Fibroblast of skin of scalp (primary cell): Measurements from ENCODE around the gene SELENOM.
"Not testable (repeated sequence)": the region's sequence is repeated elsewhere in the genome, so short reads cannot be mapped to it uniquely, and the experiment has no call there.

ENCODE experiments used
- DNase-seq: peaks from one replicate; pipeline ENCODE4 v3.0.0-alpha.2; 2013

SELENOM gene

DNA sequence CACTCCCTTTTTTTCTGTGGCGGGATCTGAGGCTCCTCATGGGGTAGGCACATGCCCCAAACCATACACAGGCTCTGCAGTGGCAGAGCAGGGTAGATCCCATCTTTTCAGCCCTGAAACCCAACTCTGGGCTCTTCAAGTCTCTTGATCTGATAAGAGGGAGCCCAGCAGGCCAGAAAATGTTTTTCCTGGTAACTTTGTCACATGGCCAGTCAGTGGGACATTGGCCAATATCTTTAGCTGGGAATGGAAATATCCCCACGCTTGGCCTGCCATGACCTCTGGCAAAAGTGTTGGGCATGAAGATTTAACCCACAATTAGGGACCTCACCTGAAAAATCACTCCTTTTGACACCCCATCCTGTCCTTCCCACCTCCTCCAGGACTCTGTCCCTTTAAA is 23.5 kb upstream of the SELENOM start:
- no peak for DNase-seq

DNA sequence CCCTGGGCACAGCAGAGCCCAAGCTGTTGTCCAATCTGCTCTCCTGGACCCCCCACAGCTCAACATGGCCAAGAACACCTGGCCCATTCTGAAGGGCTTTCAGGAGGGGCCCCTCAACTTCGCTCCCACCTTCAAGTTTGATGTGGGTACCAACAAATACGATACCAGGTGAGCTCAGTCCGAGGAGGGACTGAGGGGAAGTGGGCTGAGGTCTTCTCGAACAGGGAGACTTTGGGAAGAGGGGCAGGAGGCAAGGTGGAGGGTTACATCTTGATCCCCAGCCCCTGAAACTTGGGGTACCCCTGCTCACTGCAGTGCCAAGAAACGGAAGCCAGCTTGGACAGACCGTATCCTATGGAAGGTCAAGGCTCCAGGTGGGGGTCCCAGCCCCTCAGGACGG is 20.8 kb upstream of the SELENOM start:
- no peak for DNase-seq

- no peak for DNase-seq
These were observed 19.9 kb upstream of the SELENOM start for GRCh38 chr22:31127181-31127772.

- no peak for DNase-seq
These were observed 19.5 kb upstream of the SELENOM start for GRCh38 chr22:31126869-31127175.

- DNase-seq = no peak
These were observed 18.9 kb upstream of the SELENOM start for GRCh38 chr22:31126128-31126868.

DNA sequence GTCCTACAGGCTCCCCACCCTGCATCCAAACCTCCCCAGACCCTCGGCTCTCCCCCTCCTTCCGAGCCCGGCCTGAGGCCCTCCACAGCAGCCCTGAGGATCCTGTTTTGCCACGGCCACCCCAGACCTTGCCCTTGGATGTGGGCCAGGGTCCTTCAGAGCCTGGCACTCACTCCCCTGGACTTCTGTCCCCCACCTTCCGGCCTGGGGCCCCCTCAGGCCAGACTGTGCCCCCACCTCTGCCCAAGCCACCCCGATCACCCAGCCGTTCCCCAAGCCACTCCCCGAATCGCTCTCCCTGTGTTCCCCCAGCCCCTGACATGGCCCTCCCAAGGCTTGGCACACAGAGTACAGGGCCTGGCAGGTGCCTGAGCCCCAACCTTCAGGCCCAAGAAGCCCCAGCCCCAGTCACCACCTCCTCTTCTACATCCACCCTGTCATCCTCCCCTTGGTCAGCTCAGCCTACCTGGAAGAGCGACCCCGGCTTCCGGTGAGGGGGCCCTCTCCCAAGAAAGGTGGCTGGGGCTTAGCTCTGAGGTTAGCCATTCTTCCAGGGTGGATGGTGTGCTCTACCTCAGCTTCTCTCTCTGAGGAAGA is 18.3 kb upstream of the SELENOM start:
- DNase-seq = no peak

DNA sequence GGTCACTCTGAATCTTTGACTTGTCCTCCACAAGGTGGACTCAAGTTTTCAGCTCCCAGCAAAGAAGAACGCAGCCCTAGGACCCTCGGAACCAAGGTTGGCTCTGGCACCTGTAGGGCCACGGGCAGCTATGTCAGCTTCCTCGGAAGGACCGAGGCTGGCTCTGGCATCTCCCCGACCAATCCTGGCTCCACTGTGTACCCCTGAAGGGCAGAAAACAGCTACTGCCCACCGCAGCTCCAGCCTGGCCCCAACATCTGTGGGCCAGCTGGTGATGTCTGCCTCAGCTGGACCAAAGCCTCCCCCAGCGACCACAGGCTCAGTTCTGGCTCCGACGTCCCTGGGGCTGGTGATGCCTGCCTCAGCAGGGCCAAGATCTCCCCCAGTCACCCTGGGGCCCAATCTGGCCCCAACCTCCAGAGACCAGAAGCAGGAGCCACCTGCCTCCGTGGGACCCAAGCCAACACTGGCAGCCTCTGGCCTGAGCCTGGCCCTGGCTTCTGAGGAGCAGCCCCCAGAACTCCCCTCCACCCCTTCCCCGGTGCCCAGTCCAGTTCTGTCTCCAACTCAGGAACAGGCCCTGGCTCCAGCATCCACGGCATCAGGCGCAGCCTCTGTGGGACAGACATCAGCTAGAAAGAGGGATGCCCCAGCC is 17.6 kb upstream of the SELENOM start:
- DNase-seq = no peak

DNA sequence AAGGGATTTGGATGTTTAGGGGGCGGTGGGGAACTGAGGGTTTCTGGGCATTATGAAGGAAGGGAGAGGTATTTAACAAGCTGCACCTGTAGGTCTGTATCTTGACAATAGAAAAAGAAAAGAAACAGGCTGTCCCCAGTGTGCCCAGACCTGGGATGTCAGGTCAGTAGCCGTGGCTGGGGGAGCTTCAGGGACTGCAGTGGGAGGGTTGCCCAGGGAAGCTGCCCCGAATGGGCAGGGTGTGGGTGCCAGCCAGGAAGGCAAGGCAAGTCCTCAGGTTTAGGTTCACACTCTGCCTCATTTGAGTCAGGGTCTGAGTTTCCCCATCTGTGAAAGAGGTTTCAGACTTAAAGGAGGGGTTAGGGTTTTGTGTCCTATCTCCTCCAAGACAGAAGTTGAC is 16.9 kb upstream of the SELENOM start:
- DNase-seq = no peak

GRCh38 chr22:31123292-31123602 is 15.9 kb upstream of the SELENOM start:
- no peak for DNase-seq

DNA sequence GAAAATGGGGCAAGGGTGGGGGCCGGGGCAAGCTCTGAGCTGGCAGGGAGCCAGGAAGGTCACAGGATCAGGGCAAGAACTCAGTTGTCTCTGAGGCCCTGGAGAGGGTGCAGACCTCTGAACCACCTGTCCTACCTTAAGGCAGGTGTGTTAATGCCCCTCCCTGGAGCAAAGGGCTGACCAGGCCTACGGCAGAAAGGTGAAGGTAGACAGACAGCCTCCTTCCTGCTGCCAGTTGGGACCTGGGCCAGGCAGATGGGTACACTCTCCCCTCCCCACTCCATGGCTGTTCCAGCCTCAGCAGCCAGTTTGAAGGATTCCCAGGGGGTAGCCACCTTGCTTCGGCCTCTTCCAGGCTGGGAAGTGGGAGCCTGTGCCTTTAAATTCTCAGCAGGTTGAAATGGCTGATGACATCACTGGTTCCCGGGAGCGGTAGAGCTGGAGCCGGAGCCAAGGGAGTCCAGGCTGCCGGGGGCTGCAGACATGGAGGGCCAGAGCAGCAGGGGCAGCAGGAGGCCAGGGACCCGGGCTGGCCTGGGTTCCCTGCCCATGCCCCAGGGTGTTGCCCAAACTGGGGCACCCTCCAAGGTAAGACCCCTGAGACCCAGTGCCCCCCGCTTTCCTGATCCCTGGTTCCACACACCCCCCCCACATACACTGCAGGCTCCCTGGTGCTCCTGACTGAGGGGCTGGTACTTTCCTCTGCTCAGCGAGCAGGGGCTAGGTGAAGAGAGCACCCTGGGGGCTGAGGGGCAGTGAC is 15.3 kb upstream of the SELENOM start, which contains the start of gene INPP5J:
INPP5J (plus strand) TSS at position 435 of the 760 bp plus-strand sequence; CDS start at position 484, 49 bp downstream.
- peak; percentile 59 for DNase-seq

GRCh38 chr22:31122196-31122531 is 14.8 kb upstream of the SELENOM start:
- DNase-seq = no peak

DNA sequence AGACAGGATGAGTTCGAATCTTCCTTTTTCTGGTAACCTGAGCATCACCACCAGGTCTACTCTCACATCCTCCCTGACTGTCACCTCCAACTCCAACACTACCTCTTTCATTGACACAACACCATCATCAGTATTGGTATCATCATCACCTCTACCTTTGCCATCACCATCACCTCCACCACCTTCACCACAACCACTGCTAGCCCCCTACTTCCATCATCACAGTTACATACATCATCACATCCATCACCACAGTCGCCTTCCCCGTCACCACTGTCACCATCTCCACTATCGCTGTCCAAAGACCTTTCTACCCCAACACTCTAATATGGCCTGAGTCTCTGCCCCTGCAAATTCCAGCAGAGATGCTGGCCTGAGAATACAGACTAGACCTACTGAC is 14.0 kb upstream of the SELENOM start:
- DNase-seq = no peak

GRCh38 chr22:31120642-31121041 is 13.3 kb upstream of the SELENOM start:
- no peak for DNase-seq

DNA sequence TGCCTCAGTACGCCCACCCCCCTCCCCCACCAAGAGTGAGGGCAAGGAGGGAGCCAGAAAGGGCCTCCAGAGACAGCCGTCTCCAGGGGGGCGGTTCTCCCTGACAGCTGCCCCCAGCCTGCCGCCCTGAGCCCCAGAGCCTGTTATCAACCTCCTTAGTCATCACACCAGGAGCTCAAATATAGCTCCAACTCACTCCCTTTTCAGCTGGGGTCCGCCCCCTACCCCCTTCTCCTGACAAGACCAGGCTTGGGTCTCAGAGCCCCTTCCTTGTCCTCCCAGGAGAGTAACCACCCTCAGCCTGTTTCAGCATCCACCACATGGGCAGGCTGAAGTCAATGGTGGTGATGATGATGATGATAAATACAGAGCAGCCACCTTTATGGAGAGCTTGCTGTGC is 12.9 kb upstream of the SELENOM start:
- DNase-seq = no peak

DNA sequence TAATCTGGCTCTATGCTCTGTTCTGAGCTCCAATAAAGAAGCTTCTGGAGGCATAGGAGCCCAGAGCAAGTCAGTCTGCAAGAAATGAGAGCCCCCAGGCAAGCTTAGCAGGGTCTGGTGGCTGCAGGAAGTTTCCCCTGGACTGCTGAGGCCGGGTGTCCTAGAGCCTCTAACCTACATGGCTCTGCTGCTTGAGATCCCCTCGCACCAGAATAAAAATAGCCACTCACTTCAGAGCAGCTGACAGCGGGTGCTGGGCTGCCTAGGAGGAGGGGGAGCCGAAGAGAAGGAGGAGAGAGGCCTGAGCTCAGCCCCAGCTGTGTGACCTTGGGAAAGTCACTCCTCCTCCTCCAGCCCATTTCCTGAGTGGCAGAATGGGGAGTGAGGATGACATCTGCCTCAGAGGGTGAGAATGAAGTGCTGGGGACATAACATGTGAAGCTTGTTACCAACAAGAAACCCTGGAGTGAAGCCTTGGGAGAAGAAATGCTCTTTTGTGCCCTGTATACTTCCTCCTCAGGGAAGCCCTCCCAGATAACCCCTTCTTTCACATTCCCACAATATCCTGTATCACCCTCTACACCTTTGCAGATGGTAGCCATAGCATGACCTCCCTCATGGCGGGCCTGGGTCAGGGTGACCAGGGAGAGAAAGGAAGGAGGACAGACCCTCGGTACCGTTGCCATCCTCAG is 11.8 kb upstream of the SELENOM start:
- no peak for DNase-seq

DNA sequence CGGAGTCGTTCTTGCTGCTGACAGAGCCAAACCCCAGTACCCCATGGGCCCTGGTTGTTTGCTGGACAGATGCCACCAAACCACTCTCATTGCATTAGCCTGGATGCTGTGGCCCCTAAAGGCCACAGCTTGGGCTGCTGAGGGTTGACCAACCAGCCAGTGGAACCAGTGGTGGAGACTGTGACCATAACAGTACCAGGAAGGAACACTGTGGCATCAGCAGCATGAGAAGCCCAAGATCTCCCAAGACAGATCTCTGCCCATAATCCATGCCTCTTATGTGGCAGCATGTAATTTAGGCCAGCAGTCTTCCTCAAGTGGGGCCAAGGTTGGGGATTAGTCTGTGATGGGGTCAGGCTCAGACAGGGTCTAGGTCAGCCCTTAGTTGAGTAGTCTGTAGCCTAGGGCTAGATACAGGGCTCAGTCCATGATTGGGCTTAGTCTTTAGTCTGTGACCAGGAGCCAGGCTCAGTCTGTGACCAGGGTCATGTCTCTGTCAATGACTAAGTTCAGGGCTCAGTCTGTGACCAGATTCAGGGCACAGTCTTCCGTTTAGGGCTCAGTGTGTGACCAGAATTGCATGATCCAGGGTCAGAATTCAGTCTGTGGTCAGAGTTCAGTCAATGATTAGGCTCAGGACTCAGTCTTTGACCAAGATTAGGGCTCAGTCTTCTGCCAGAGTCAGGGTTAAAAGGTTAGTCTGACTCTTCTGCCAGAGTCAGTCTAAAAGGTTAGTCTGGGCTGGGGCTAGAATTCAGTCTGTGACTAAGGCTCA is 10.9 kb upstream of the SELENOM start:
- DNase-seq = no peak

DNA sequence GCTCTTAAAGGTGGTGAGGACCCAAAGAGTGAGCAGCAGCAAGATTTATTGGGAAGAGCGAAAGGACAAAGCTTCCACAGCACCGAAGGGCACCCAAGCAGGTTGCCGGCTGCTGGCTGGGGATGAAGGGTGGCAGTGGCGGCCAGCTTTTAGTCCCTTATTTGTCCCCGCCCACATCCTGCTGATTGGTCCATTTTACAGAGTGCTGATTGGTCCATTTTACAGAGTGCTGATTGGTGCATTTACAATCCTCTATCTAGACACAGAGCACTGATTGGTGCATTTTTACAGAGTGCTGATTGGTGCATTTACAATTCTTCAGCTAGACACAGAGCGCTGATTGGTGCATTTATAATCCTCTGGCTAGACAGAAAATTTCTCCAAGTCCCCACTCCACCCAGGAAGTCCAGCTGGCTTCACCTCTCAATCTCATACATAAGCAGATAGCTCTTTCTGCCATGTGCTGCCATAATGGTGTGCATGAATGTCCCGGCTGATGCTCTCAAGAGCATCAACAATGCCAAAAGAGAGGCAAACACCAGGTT is 5.3 kb upstream of the SELENOM start:
- DNase-seq = not testable (repeated sequence)

GRCh38 chr22:31107894-31108218 is 488 bp upstream of the SELENOM start:
- no peak for DNase-seq

DNA sequence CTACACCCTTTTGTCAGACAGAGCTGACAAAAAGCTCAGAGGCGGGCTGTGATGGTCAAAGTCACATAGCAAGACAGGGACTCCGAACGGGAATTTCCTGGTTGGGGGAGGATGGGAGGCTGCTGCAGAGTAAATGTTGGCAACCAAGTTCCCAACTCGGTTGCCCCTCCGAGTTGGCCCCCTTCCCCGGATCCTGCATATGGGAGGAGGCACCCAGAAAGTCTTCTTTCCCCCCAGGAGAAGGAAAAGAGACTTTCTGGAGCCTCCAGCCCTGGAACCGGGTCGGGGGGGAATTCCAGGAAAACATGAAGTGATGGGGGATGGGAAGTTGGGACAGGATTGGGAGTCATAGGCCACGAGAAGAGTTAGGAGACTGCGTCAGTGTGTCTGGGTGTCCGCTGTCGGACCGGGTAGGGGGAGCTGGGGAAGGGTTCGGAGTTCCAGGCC is 614 bp downstream of the SELENOM start:
- peak; percentile 54 for DNase-seq

DNA sequence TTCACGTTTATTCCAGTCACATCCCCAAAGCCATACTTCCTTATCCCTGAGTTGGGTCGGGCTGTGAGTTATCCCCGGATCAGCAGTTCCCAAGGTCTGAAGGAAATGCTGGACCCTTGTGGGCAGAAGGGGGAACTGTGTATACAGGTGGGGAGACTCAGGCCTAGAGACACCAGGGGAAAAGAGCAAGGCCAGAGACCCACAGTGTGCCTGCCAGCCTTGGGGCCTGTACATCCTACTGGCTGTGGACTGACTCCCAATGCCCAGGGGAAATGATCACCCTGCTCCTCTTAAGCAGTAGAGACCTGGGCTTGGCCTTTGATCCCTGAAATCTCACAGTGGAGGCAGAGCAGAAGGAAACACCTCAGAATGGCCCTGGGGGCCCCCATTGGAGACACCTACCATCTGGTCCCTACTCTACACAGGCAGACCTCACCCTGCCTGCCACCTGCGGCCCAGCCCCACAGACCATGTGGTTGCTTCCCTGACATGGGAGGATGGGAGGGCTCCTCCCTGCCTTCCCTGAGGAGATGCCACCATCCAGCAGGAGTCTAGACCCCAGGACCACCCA is 1.3 kb downstream of the SELENOM start:
- no peak for DNase-seq

GRCh38 chr22:31105282-31105929 is 2.0 kb downstream of the SELENOM start:
- no peak for DNase-seq
